A673 (cell line): Measurements from ENCODE around the gene ATP1B4. TPM values are rescaled to one million over a fixed set of nuclear protein-coding genes. Genes with fewer than 3 reads are reported as not detected.

Experiments
- Bru-seq: library from RNA; stranded (reverse); fragments of 400-500 nt; gene quantifications from one replicate; lab custom pipeline; 2021; lab: Mats Ljungman, UMichigan
- BruChase-seq, 2 experiments: library from RNA; stranded (reverse); fragments of 400-500 nt; gene quantifications; one replicate each; lab custom pipeline; 2021; lab: Mats Ljungman, UMichigan
- BruUV-seq: library from RNA; stranded (reverse); fragments of 400-500 nt; replicated peaks from 2 replicates; lab custom pipeline; 2021; lab: Mats Ljungman, UMichigan
- CTCF ChIA-PET: fragments of 300-600 bp; sonication (Branson Sonifier 250); formaldehyde crosslinking; loops from one replicate; lab custom pipeline; 2022; ENCODE audit warnings: antibody characterized with exemption; lab: Charles Lee
- POLR2A ChIA-PET: fragments of 300-600 bp; sonication (Branson Sonifier 250); formaldehyde crosslinking; loops from one replicate; lab custom pipeline; 2022; ENCODE audit warnings: antibody characterized with exemption; ENCODE audit not compliant: low non-redundant PET; lab: Charles Lee
- DNase-seq: peaks from one replicate; pipeline ENCODE4 v3.0.0-alpha.2; 2015; ENCODE audit warnings: low spot score
- H3K27ac ChIP-seq: fragments of 200-600 bp; sonication (generic); 2 replicates; pipeline ENCODE4 v1.5.1; 2016; ENCODE audit warnings: mixed run types, low read depth, mild to moderate bottlenecking, mixed read lengths, antibody characterized with exemption, low read length; ENCODE audit not compliant: poor library complexity, severe bottlenecking
- H3K27me3 ChIP-seq: fragments of 200-600 bp; sonication (generic); replicated peaks from 2 replicates; pipeline ENCODE4 v1.6.1; 2017; ENCODE audit warnings: mixed run types, low read depth, mild to moderate bottlenecking, mixed read lengths, antibody characterized with exemption, low read length; ENCODE audit not compliant: insufficient read depth, poor library complexity
- H3K36me3 ChIP-seq: fragments of 200-600 bp; sonication (generic); 2 replicates; pipeline ENCODE4 v1.6.1; 2016; ENCODE audit warnings: mixed run types, mild to moderate bottlenecking, mixed read lengths, antibody characterized with exemption, low read length; ENCODE audit not compliant: insufficient read depth, poor library complexity, severe bottlenecking
- H3K4me1 ChIP-seq: fragments of 200-600 bp; sonication (generic); 2 replicates; pipeline ENCODE4 v1.6.1; 2017; ENCODE audit warnings: mixed run types, mild to moderate bottlenecking, mixed read lengths, antibody characterized with exemption, low read length; ENCODE audit not compliant: insufficient read depth, poor library complexity, severe bottlenecking
- H3K4me3 ChIP-seq: fragments of 200-600 bp; sonication (generic); 2 replicates; pipeline ENCODE4 v1.5.1; 2016; ENCODE audit warnings: low read depth, mixed run types, mild to moderate bottlenecking, mixed read lengths, low read length; ENCODE audit not compliant: poor library complexity, severe bottlenecking
- H3K9me3 ChIP-seq: fragments of 200-600 bp; sonication (generic); 2 replicates; pipeline ENCODE4 v1.6.1; 2016; ENCODE audit warnings: mixed run types, low read depth, mild to moderate bottlenecking, mixed read lengths, antibody characterized with exemption, low read length; ENCODE audit not compliant: poor library complexity, severe bottlenecking
- EZH2 ChIP-seq: fragments of 200-600 bp; sonication (generic); IDR thresholded peaks from 2 replicates; pipeline ENCODE4 v1.6.1; 2017; ENCODE audit warnings: borderline replicate concordance, low read depth, mild to moderate bottlenecking, mixed read lengths, antibody characterized with exemption, low read length; ENCODE audit not compliant: poor library complexity, severe bottlenecking
- intact Hi-C: fragments of 100-400 bp; cut with micrococcal nuclease; formaldehyde crosslinking; loops from one replicate; pipeline ENCODE4 v1.10.0; 2022; ENCODE audit not compliant: unreplicated experiment
- long read RNA-seq: library from polyadenylated mRNA; stranded (forward); transcript quantifications from one replicate; pipeline ENCODE4 v2.0.0, GENCODE V29; 2022
- total RNA-seq: library from RNA; stranded (reverse); gene quantifications from 2 replicates; pipeline ENCODE4 v1.2.3, GENCODE V29; 2021
- TF ChIP-seq, protein P1 (sequence below): fragments of 300-800, 200-600 bp; sonication (generic); conservative IDR thresholded peaks from 2 replicates; pipeline ENCODE4 v1.5.1; 2017; ENCODE audit warnings: low read depth, mild to moderate bottlenecking, antibody characterized with exemption, low read length, moderate library complexity, mixed read lengths

The ATP1B4 gene
- total RNA-seq, result not detected in 2 replicates
- Bru-seq, nascent RNA, result percentile 10 among the genes with signal in this experiment
- BruChase-seq, experiment 1, labeled RNA remaining after a 2-hour chase, result not detected
- percentile 4 among the genes with signal in this experiment for BruChase-seq, experiment 2, labeled RNA remaining after a 6-hour chase
- long read RNA-seq, result 0 reads

- no peaks in the 10 kb centered on the region for H3K27me3 ChIP-seq
- H3K27ac ChIP-seq, result no peak within 1 kb of the TSS
- ChIA-PET POLR2A (no interaction called here), CTCF (no interaction called here)
- no peak within 1 kb of the TSS for H3K4me3 ChIP-seq
- BruUV-seq, result no TSS peak
- intact Hi-C loops, result no loop called here
- no peaks in the 10 kb centered on the region for H3K36me3 ChIP-seq
- H3K4me1 ChIP-seq, result peaks cover 32% of the 10 kb centered on the region
- H3K9me3 ChIP-seq, result no peaks in the 10 kb centered on the region
- DNase-seq, result no peak
- no peak for TF ChIP-seq EZH2
- TF ChIP-seq, protein P1, sequence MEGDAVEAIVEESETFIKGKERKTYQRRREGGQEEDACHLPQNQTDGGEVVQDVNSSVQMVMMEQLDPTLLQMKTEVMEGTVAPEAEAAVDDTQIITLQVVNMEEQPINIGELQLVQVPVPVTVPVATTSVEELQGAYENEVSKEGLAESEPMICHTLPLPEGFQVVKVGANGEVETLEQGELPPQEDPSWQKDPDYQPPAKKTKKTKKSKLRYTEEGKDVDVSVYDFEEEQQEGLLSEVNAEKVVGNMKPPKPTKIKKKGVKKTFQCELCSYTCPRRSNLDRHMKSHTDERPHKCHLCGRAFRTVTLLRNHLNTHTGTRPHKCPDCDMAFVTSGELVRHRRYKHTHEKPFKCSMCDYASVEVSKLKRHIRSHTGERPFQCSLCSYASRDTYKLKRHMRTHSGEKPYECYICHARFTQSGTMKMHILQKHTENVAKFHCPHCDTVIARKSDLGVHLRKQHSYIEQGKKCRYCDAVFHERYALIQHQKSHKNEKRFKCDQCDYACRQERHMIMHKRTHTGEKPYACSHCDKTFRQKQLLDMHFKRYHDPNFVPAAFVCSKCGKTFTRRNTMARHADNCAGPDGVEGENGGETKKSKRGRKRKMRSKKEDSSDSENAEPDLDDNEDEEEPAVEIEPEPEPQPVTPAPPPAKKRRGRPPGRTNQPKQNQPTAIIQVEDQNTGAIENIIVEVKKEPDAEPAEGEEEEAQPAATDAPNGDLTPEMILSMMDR, result no peak
These were observed at the start of gene ATP1B4 for GRCh38 chrX:120361764-120362305. Gene ATP1B4, plus strand, starts transcription at chrX:120362089. Its CDS starts 80 bp downstream, at chrX:120362169.

- intact Hi-C loops, result no loop called here
- Histone ChIP-seq H3K4me1 (no peaks in the 10 kb centered on the region), H3K4me3 (no peak overlapping the region), H3K9me3 (no peaks in the 10 kb centered on the region), H3K27ac (no peak overlapping the region), H3K27me3 (peaks cover 4% of the 10 kb centered on the region), H3K36me3 (no peaks in the 10 kb centered on the region)
- BruUV-seq, result no TSS peak
- CTCF ChIA-PET, result no interaction called here
- POLR2A ChIA-PET, result no interaction called here
- TF ChIP-seq, protein P1, result no peak
- TF ChIP-seq EZH2, result no peak
- DNase-seq, result no peak
These were observed 46.1 kb upstream of the ATP1B4 start for GRCh38 chrX:120315776-120316175.

- POLR2A ChIA-PET, result no interaction called here
- intact Hi-C loops, result no loop called here
- peaks cover 4% of the 10 kb centered on the region for H3K27me3 ChIP-seq
- TF ChIP-seq, protein P1, result no peak
- TF ChIP-seq EZH2, result no peak
- H3K4me1 ChIP-seq, result no peaks in the 10 kb centered on the region
- no peaks in the 10 kb centered on the region for H3K36me3 ChIP-seq
- CTCF ChIA-PET, result no interaction called here
- no TSS peak for BruUV-seq
- H3K27ac ChIP-seq, result no peak overlapping the region
- H3K4me3 ChIP-seq, result no peak overlapping the region
- no peaks in the 10 kb centered on the region for H3K9me3 ChIP-seq
- DNase-seq, result no peak
These were observed 45.2 kb upstream of the ATP1B4 start for GRCh38 chrX:120316587-120317283.
